SKM-1 (cell line): ENCODE measurements around the gene WIPI1.
A peak's percentile ranks its signal among the peaks of the same experiment; 100 is the strongest.

Experiments used
- DNase-seq: peaks from one replicate; lab custom pipeline; 2025; ENCODE audit not compliant: unreplicated experiment; lab: John Stamatoyannopoulos, UW

Gene WIPI1

DNA sequence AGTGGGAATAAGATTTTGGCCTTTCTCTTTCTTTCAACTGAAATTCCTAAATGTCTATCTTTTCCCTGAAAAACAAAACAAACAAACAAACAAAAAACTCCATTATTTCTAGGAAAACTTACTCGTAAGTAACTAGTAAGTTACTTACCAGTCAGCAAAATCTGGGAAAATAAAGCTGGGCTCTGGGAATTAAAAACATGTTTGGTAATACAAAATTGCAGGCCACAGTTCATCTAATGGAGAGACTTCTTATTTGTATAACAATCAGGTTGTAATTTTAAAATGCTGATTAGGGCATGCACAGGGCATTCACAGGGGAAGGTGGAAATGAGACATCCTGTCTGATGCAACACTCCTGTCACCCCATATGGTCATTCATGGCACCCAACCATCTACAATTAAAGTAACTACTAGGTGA, 3.8 kb upstream of the WIPI1 start:
- no peak for DNase-seq

DNA sequence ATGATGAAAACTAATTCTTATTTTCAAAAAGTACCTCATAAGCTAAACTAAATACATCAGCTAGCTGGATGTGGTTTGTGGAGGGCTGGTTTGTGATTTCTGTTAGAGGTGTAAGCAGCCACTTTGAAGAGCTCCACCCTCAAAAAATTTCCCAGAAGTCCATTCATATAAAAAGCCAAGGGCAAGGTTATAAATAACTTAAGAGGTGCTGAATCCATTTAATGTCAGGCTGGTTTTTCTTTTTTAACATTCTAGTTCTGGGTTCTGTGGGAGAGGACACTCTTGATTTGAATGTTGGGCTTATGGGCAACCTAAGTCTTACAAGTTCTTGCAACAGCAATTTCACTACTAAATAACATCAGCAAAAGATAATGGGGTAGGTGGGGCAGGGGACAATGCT, 3.4 kb upstream of the WIPI1 start:
- DNase-seq: no peak

DNA sequence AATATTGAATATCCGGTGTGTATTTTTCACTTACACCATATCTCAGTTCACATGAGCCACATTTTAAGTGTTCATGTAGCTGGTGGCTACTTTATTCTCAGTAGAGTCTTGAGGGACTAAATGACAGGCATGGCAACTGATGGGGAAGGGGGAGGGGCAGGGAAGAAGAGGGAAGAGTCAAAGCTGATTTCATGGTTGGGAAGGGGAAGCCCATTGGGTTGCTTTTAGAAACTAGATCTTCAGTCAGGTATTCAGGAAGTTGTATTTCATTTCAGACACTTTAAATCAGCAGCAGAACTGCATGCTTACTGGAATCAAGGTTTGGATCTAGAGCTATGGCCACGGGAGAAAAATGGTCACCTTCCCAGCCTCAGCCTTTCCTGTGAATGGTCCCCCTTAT, 2.9 kb upstream of the WIPI1 start:
- no peak for DNase-seq

DNA sequence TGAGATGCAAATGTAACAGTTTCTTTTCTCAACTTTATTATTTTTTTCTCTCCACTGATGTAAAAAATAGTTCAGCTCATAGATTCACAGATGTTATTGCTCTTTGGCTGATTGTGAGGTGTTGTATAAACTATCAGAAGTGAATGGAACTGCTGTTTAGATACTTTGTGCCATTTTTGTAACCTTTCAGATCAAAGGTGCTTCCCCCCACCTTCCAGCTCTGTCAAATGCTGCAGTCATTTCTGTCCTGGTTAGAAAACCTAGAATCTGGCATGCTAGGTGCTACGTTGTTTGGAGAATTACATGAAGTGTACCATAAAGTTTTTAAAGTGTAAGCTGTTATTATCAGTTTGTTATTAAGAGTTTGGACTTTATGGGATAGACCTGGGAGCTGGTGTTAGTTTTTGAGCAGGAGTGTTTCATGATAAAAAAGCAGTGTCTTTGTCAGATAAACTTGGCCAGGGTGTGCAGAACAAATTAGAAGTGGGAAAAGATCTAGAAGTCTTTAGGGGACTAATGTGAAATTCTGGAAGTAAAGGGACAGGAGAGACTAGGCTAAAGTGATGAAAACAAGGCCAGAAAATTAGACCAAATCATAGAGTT, 1.8 kb upstream of the WIPI1 start:
- no peak for DNase-seq

DNA sequence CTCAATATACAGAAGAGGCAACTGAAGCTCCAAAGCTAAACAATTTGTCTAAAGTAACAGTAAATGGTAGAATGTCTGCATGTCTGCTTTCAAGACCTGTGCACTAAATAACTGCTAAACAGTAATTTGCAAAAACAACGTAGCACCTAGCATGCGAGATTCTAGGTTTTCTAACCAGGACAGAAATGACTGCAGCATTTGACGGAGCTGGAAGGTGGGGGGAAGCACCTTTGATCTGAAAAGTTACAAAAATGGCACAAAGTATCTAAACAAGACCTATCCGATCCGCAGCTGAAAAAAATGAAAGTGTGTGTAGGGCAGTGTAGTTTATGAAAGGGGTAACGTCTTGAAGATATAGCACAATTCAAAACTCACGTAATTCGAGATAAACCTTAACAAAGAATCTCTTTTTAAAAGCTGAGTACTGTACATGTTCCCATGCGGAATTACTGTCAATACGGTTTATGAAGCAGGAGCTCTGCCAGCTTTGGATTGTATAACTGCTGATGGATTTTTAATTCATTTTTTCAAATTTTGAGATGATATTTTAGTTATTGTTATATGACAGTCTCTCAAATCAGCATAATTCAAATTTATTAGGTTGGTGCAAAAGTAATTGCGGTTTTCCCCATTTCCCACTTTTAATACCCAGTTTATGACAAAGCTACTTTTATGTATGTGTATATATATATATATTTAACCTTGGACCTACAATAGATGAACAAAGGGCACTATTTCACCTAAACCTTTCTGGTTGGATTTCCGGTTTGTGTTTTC, 1.2 kb upstream of the WIPI1 start:
- DNase-seq: no peak

DNA sequence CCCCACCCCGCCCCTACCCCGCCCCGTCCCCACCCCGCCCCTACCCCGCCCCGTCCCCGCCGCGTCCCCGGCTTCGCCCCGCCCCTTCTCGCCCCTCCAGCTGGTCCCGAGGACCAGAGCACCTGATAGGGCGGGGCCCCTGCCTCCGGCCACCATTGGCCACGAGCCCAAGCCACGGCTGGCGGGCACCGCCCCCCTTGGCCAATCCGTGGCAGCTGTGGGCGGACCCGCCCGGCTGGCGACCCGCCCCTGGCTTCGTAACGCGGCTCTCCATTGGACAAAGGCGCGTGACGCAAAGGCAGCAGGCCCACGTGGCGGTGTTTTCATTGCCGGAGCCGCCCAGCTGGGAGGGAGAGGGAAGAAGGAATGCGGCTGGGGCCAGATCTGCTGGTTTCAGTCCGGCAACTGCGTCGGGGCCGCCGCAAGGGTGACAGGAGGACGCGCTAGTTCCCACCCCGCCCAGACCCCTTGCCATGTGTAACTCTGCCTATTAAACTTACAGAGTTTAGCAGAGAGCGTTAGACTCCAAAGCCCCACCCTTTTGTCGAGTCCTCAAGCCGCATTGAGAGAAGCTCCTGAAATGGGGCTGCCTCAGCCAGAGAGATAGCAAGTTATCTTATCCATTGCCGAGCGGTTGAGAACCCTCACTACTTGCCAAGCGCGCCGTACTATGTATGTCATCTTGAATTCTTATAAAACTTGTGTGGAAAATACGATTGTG, 403 bp upstream of the WIPI1 start:
- DNase-seq: peak; percentile 81

DNA sequence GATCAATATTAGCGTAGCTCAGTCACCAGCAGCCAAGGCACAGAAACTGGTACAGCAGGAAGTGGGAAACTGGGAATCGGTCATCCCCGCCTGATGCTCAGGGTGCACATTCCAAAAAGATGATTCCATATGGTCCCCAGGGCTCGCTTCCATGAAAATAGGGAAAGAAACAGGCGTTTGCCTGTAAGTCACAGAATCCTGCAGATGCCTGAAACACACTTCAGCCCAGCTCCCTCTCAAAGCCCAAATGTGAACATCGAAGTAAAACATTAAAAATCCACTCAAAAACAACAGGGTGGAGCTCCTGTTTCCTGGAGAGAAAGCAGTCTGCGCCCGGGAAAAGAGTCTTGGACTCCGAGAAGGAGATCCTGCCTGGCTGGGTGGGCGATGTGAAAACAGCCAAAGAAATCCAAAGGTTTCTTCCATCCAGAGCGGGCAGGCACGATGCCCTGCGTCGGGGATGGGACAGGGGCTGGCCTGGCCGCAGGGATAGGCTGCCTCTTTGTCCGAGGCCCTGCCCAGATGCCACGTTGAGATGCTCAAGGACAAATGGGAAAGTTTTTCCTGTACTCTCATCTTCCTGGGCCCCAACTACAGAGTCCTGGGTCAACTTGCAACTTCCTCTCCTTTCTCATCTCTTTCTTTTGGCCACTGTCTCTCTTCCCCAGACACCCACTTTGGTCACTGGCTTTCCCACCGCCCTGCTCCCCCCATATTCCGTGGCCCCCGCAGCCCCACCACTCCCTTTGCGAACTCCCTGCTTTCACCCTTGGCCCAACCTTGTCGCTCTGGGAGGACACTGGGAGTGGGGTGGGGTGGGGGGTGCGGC, 743 bp downstream of the WIPI1 start:
- DNase-seq: no peak

DNA sequence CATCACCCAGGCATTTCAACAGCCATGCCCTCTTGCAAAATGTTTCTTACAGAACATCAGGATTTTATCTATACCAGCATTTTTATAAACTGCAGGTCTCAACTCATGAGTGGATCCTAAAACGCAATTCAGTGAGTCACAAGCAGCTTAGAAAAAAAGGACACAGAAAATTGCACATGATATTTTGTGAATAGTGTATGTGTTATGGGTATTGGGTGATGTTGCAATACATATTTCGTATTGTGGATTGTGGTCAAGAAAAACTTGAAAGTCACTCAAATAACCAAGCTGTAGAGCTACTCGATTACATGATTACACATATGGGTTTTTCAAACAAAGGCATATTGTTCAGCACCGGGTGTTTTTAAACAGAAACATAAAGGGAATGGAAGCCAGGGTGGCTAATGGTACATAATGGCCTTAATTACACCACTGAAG, 1.4 kb downstream of the WIPI1 start:
- DNase-seq: no peak

DNA sequence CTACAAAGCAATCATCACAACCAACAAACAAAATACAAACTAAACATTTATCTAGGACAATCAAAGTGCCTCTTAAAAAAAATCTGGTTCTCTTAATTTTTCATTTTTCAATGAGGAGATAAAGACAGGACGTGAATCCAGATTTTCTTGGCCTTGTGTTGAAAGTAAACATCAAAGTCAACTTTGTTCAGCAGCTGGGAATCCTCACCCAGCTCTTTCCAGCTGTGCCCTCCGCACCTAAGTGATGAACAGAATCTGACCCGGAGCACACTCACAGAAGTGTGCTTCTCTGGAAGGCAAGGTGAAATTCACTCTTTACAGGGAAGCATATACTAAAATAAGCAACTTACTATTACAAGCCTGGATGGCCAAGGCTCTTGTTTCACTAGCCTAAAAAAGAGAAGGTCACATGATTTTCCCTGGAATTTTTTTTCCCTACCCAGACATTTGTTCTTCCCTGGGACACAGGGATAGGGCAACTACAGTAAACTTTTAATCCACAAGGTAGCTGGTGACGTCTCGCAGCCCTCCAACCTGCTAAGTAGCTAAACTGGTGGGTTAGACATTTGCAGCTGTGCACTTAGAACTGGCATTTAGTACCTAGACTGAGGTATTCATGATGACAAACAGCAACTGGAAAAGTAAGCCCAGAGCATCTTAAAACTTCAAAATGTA, 3.2 kb downstream of the WIPI1 start:
- no peak for DNase-seq

DNA sequence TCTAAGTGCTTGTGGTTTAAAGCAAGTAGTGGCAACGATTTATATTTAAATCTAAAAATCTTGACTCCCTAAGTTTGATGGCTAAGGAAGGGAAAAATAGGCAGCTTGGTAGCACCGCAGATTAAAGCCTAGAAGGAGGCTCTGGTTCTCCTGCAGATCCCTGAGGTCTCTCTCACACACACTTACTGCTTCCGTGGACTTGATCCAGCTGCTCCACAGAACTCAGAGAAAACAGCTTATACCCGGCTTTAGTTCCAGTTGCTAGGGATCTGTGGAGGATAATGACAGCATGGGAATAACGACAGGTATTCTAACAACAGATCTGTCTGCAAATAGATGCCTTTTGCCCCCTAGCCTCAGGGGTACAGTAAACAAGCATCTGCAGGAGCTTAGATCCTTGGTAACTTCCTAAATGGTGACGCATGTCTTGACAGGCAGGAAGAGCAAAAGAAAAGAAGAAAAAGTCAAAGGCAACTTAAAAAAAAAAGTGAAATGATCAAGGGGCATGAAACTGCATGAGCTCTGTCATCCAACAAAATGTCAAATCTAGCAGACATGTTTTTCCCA, 4.5 kb downstream of the WIPI1 start:
- no peak for DNase-seq

DNA sequence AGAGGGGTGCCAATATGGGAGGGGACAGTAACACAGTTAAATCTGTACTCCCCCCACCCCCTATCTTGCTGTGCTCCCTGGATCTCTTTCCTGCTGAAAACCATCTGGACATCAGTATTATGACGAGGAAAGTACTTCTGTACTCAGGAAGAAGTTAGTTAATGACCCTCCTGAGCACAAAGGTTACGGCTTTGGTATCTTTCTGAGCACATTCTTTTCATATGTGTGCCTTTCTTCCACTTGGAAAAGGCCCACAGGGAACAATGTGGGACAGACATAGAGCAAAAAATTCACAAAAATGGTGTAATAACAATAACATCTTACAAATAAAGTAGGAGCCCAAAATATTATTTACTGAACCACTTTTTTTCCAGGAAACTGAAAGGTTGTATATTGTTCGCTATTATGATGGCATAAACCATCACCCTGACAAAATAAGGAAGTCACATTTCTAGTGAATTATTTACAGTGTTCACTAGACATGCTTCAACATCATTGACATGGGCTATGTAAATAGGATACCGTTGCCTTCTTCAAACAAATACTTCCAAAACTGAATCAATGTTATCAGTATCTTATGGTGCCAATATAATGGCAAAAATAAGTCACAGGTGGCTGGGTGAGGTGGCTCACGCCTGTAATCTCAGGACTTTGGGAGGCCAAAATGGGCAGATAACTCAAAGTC, 5.5 kb downstream of the WIPI1 start:
- no peak for DNase-seq

DNA sequence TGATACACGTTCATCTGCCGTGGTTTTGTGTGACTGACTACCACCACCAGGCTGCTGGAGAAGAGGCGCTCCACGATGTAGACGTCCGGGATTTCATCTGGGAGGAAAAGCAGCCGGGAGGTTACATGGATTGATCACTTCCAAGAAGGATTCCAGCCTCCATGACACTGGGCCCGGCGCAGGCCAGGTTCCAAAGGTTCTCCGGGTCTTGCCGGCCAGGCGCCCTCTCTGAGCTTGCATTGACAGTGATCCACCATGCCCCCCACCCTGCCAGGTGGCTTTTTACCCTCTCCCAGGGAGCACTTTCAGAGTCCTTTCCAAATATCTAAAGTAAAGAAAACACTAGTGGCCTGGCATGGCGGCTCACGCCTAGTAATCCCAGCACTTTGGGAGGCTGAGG, 6.5 kb downstream of the WIPI1 start:
- no peak for DNase-seq

DNA sequence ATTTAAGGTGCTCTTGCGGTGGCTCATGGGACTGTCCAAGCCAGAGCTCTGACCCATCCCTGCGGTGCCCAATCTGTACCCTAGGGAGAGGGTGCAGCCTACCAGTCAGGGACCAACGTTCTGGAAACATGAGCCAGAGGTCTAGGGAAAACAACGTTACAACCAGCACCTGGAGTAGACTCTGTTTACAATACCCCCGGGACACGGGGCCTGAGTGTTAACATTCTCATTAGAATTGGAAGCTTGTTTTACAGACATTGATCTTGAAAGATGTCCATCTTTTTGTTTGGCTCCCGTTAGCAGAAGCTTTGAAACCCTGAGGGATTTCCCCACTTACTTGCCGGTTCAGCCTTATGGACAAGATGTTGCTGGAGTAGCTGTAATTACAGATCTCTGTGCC, 6.9 kb downstream of the WIPI1 start:
- no peak for DNase-seq

DNA sequence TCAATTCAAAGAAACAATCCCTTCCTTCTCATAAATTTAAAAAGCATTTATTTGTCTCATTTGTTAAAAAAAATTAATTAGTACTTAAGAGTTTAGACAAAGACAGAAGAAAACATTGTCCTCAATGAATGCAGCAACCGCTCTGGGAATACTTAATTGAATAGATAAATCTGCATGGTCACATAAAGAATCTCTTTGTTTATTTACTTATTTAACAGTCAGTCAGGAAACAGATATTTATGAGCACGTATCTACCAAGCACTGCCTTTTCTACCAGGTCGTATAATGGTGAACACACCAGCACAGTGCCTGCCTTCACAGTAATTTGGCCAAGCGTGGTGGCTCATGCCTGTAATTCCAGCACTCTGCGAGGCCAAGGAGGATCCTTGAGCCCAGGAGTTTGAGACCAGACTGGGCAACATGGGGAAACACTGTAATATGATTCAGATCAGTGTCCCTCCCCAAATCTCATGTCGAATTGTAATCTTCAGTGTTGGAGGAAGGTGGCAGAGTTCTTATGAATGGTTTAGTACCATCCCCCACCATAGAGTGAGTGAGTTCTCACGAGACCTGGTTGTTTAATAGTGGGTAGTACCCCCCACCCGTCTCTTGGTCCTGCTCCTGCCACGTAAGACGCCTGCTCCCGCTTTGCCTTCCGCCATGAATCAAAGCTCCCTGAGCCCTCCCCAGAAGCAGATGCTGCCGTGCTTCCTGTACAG, 8.1 kb downstream of the WIPI1 start:
- no peak for DNase-seq

DNA sequence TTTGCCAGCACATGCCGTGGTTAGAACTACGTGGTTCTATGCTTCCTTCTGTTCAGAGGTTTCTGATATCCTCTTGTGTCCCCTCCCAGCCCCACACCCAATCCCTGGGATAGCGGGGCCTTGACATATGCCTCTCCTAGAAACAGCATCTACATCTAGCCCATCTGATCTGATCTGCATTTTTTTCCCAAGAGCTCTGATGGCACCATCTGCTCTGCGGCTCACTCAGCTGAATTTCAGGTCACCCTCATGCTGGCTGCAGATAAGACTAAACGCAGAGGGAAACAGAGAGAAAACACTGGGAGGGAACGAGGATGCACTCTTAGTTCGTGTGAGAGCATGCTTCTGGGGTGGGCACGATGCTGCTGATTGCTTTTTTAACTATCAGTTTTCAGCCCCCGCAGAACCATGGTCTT, 10.7 kb downstream of the WIPI1 start:
- DNase-seq: no peak

DNA sequence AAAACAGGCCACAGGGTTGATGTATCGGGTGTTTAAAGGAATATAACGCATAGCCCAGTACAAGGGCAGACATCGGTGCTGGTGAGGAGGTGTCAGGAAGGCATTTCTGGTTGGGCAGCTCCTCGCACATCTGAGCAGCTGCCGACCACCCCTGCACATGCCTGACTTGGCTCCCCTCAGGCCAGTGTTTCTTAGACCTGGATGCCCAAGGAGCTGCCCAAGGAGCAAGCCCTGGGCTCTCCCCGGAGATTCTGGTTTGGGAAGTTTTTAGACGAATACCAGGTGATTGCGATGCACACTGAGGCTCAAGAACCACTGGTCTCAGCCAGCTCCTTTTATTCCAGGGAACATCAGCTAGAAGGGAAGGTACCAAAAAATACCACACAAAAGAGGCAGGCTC, 11.6 kb downstream of the WIPI1 start:
- DNase-seq: no peak

DNA sequence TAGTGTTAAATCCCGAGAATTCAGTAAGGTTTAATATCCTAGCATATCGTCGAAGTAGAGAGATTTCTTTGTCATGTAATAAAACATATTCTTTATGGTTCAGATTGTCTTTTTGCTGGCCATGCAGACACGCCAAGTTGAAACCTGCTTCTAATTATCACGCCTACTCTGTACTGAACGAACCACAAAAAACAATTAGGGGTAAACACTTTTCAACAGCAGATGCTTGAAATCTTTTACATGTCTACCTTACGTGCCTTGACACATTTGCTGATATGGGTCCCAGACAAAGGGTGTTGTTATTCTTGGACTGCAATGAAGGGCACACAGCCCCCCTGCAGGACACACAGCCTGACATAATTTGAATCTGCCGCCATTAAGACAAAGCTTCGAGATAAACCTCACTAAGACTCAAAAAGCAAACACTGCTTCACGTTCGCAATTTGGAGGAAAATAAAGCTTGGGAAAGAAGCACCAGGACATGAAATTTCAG, 13.3 kb downstream of the WIPI1 start:
- DNase-seq: no peak

DNA sequence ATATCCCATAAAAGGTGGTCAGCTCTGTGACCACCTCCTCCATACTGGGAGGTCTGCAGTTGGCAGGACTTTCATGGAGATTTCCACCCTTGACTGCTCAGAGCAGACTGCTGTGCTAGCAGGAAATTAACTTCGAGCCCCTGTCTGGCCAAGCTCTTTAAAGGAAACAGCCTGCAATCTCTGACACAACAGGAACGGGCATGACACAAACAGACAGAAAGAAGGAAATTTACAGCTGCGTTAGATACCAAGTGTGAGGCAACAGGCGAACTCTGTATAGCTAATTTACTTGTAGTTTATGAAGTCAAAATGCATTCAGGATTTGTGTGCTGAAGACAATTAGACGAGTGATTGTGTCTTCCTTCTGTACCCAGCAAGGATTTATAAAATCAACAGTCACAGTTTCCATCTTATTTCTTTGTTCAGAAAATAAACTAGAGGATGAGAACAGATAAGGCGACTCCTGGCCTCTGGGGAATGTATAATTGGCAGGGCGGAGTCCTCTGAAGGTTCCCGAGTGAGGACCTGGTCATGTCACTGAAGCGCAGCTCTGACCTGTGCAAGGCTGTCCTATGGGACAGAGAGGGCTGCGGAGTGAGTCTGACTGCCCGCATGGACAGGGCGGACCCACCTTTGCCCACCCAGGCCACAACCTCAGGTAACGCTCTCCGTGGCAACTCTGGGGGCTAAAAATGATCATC, 16.1 kb downstream of the WIPI1 start:
- DNase-seq: peak; percentile 29
